ENCODE results near the gene ITGA2. TPM values are rescaled to one million over a fixed set of nuclear protein-coding genes. Genes with fewer than 3 reads are reported as not detected.

ITGA2 gene
- total RNA-seq, 1 donor from 2014 or later: 4.7 TPM

GRCh38 chr5:53008751-53009150, 19.6 kb downstream of the ITGA2 start:
- Mint-ChIP-seq H3K4me3 (no peak overlapping the region), H3K4me1 (peaks cover 18% of the 10 kb centered on the region), H3K9me3 (peaks cover 10% of the 10 kb centered on the region), H3K27me3 (ENCODE audit: low read depth) (no peaks in the 10 kb centered on the region), H3K36me3 (peaks cover 7% of the 10 kb centered on the region), H3K27ac (no peak overlapping the region)
- DNase-seq (ENCODE audit: low spot score in 2 of 2, unreplicated experiment in 2 of 2): no peak
- TF ChIP-seq CTCF (IDR thresholded peaks at IDR 0.05; ENCODE audit: unreplicated experiment): no peak

- Mint-ChIP-seq H3K27ac (no peak overlapping the region), H3K4me3 (no peak overlapping the region), H3K36me3 (peaks cover 7% of the 10 kb centered on the region), H3K4me1 (peaks cover 18% of the 10 kb centered on the region), H3K9me3 (peaks cover 12% of the 10 kb centered on the region), H3K27me3 (ENCODE audit: low read depth) (no peaks in the 10 kb centered on the region)
- no peak for TF ChIP-seq CTCF (IDR thresholded peaks at IDR 0.05; ENCODE audit: unreplicated experiment)
- no peak for DNase-seq (ENCODE audit: low spot score in 2 of 2, unreplicated experiment in 2 of 2)
Measured at GRCh38 chr5:53009816-53010215, 20.7 kb downstream of the ITGA2 start.

- no peak overlapping the region for H3K27ac Mint-ChIP-seq
- H3K9me3 Mint-ChIP-seq: peaks cover 22% of the 10 kb centered on the region
- no peak for TF ChIP-seq CTCF (IDR thresholded peaks at IDR 0.05; ENCODE audit: unreplicated experiment)
- no peak for DNase-seq (ENCODE audit: low spot score in 2 of 2, unreplicated experiment in 2 of 2)
- no peak overlapping the region for H3K4me3 Mint-ChIP-seq
- peaks cover 17% of the 10 kb centered on the region for H3K4me1 Mint-ChIP-seq
- H3K36me3 Mint-ChIP-seq: peaks cover 7% of the 10 kb centered on the region
- H3K27me3 Mint-ChIP-seq (ENCODE audit: low read depth): peaks cover 1% of the 10 kb centered on the region
Measured at GRCh38 chr5:53010814-53011213, 21.7 kb downstream of the ITGA2 start.

GRCh38 chr5:53011233-53011632, 22.1 kb downstream of the ITGA2 start:
- peaks cover 1% of the 10 kb centered on the region for H3K27me3 Mint-ChIP-seq (ENCODE audit: low read depth)

GRCh38 chr5:53013857-53014256, 24.7 kb downstream of the ITGA2 start:
- Mint-ChIP-seq H3K27me3 (ENCODE audit: low read depth) (peaks cover 1% of the 10 kb centered on the region), H3K36me3 (peaks cover 7% of the 10 kb centered on the region), H3K4me1 (no peaks in the 10 kb centered on the region), H3K9me3 (peaks cover 25% of the 10 kb centered on the region), H3K27ac (no peak overlapping the region), H3K4me3 (no peak overlapping the region)
- no peak for TF ChIP-seq CTCF (IDR thresholded peaks at IDR 0.05; ENCODE audit: unreplicated experiment)
- DNase-seq (ENCODE audit: low spot score in 2 of 2, unreplicated experiment in 2 of 2): no peak

More at GRCh38 chr5:53011233-53011632, 22.1 kb downstream of the ITGA2 start:
- DNase-seq (ENCODE audit: low spot score in 2 of 2, unreplicated experiment in 2 of 2): no peak
- Mint-ChIP-seq H3K4me1 (peaks cover 16% of the 10 kb centered on the region), H3K9me3 (peaks cover 25% of the 10 kb centered on the region), H3K27ac (no peak overlapping the region), H3K36me3 (peaks cover 7% of the 10 kb centered on the region), H3K4me3 (no peak overlapping the region)
- no peak for TF ChIP-seq CTCF (IDR thresholded peaks at IDR 0.05; ENCODE audit: unreplicated experiment)

GRCh38 chr5:53017383-53017782, 28.2 kb downstream of the ITGA2 start:
- no peak overlapping the region for H3K4me3 Mint-ChIP-seq
- H3K36me3 Mint-ChIP-seq: peaks cover 7% of the 10 kb centered on the region
- H3K27ac Mint-ChIP-seq: no peak overlapping the region
- no peaks in the 10 kb centered on the region for H3K4me1 Mint-ChIP-seq
- H3K27me3 Mint-ChIP-seq (ENCODE audit: low read depth): peaks cover 1% of the 10 kb centered on the region
- H3K9me3 Mint-ChIP-seq: peaks cover 25% of the 10 kb centered on the region
- no peak for DNase-seq (ENCODE audit: low spot score in 2 of 2, unreplicated experiment in 2 of 2)
- no peak for TF ChIP-seq CTCF (IDR thresholded peaks at IDR 0.05; ENCODE audit: unreplicated experiment)
